Hepatocyte (in vitro differentiated cells): ENCODE measurements around the gene HRH1. TPM values are rescaled to one million over a fixed set of nuclear protein-coding genes. Genes with fewer than 3 reads are reported as not detected.
A peak's percentile ranks its signal among the peaks of the same experiment; 100 is the strongest.

Source experiments
- DNase-seq: peaks from one replicate; pipeline ENCODE4 v3.0.0-alpha.2; 2016; ENCODE audit warnings: low spot score
- H2AFZ ChIP-seq: fragments of 200-600 bp; sonication (generic); 2 replicates; pipeline ENCODE4 v1.6.0; 2016; ENCODE audit warnings: antibody characterized with exemption, mild to moderate bottlenecking
- H3K27ac ChIP-seq: fragments of 200-600 bp; sonication (generic); 2 replicates; pipeline ENCODE4 v1.5.1; 2016; ENCODE audit warnings: mild to moderate bottlenecking
- H3K27me3 ChIP-seq: fragments of 200-600 bp; sonication (generic); 2 replicates; pipeline ENCODE4 v1.6.1; 2016
- H3K36me3 ChIP-seq: fragments of 200-600 bp; sonication (generic); replicated peaks from 2 replicates; pipeline ENCODE4 v1.5.1; 2016; ENCODE audit warnings: low read depth; ENCODE audit not compliant: insufficient read depth
- H3K4me1 ChIP-seq: fragments of 200-600 bp; sonication (generic); 2 replicates; pipeline ENCODE4 v1.5.1; 2016; ENCODE audit warnings: mild to moderate bottlenecking, moderate library complexity; ENCODE audit not compliant: insufficient read depth
- H3K4me2 ChIP-seq: fragments of 200-600 bp; sonication (generic); 2 replicates; pipeline ENCODE4 v1.6.0; 2016
- H3K4me3 ChIP-seq: fragments of 200-600 bp; sonication (generic); 2 replicates; pipeline ENCODE4 v1.5.1; 2016; ENCODE audit warnings: mild to moderate bottlenecking
- H3K79me2 ChIP-seq: fragments of 200-600 bp; sonication (generic); 2 replicates; pipeline ENCODE4 v1.6.0; 2017; ENCODE audit warnings: mild to moderate bottlenecking
- H3K9me2 ChIP-seq: fragments of 200-600 bp; sonication (generic); replicated peaks from 2 replicates; pipeline ENCODE4 v1.6.0; 2017; ENCODE audit warnings: mild to moderate bottlenecking; ENCODE audit not compliant: insufficient read depth
- H3K9me3 ChIP-seq: fragments of 200-600 bp; sonication (generic); 2 replicates; pipeline ENCODE4 v1.5.1; 2016; ENCODE audit warnings: low read depth, mild to moderate bottlenecking
- H4K20me1 ChIP-seq: fragments of 200-600 bp; sonication (generic); 2 replicates; pipeline ENCODE4 v1.6.0; 2016; ENCODE audit warnings: mild to moderate bottlenecking; ENCODE audit not compliant: insufficient read depth, poor library complexity, severe bottlenecking
- EZH2 ChIP-seq: fragments of 200-600 bp; sonication (generic); IDR thresholded peaks from 2 replicates; pipeline ENCODE4 v1.6.1; 2016; ENCODE audit warnings: antibody characterized with exemption, mild to moderate bottlenecking, borderline replicate concordance
- EZH2phosphoT487 ChIP-seq: fragments of 200-600 bp; sonication (generic); IDR thresholded peaks from one replicate; pipeline ENCODE4 v1.6.1; 2018; ENCODE audit warnings: antibody characterized with exemption, mild to moderate bottlenecking, low read depth, moderate library complexity; ENCODE audit not compliant: unreplicated experiment, severe bottlenecking
- WGBS: methylation state at CpG from one replicate; pipeline ENCODE4 v1.1.6; 2016; ENCODE audit warnings: low lambda C conversion rate; ENCODE audit errors: missing lambda C conversion rate; 5-methylcytosine and 5-hydroxymethylcytosine counted together
- polyA plus RNA-seq: library from polyadenylated mRNA; unstranded; fragments of >200 nt; fragmentation: Nextera tagmentation; extraction: Ambion mirVana; gene quantifications from 2 replicates; pipeline ENCODE4 v1.2.1, GENCODE V29; 2016
- total RNA-seq: library from RNA; depleted of rRNA; stranded (reverse); fragments of >200 nt; gene quantifications from 2 replicates; pipeline ENCODE4 v1.2.3, GENCODE V29; 2014
- TF ChIP-seq, protein P1 (sequence below): fragments of 200-600 bp; sonication (generic); IDR thresholded peaks from 2 replicates; pipeline ENCODE4 v1.5.1; 2016; ENCODE audit warnings: antibody characterized with exemption, mild to moderate bottlenecking; ENCODE audit not compliant: poor library complexity

Gene HRH1
- total and polyA plus RNA-seq, 2 experiments from 2014 or later = 3.3 to 5.1 TPM

DNA sequence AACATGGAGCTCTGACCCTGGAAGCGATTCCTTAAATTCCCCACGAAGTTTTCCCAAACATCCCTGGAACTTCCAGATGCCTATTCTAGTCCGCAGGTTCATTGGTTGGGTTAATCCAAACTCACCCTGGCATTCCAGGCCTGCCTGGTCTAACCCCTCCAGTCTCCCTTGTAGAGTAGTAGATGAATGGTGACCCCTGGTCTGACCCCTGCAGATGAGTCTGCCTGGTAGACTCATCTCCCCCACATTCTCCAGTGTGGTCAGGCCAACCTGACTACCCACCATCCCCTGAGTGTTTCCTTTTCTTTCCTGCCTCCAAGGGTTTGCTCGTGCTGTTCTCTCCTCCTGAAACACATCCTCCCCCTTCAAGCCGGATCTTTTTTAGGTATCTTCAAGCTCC lies 10.8 kb upstream of the HRH1 start:
- Histone ChIP-seq H3K4me1 (peaks cover 4% of the 10 kb centered on the region), H3K27me3 (no peaks in the 10 kb centered on the region), H2AFZ (no peak overlapping the region), H3K9me2 (no peaks in the 10 kb centered on the region), H4K20me1 (no peaks in the 10 kb centered on the region), H3K4me2 (no peak overlapping the region), H3K9me3 (no peaks in the 10 kb centered on the region), H3K27ac (no peak overlapping the region), H3K36me3 (no peaks in the 10 kb centered on the region), H3K4me3 (no peak overlapping the region), H3K79me2 (no peaks in the 10 kb centered on the region)
- no peak for TF ChIP-seq EZH2
- TF ChIP-seq, protein P1, sequence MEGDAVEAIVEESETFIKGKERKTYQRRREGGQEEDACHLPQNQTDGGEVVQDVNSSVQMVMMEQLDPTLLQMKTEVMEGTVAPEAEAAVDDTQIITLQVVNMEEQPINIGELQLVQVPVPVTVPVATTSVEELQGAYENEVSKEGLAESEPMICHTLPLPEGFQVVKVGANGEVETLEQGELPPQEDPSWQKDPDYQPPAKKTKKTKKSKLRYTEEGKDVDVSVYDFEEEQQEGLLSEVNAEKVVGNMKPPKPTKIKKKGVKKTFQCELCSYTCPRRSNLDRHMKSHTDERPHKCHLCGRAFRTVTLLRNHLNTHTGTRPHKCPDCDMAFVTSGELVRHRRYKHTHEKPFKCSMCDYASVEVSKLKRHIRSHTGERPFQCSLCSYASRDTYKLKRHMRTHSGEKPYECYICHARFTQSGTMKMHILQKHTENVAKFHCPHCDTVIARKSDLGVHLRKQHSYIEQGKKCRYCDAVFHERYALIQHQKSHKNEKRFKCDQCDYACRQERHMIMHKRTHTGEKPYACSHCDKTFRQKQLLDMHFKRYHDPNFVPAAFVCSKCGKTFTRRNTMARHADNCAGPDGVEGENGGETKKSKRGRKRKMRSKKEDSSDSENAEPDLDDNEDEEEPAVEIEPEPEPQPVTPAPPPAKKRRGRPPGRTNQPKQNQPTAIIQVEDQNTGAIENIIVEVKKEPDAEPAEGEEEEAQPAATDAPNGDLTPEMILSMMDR = no peak
- WGBS = 90% methylated on average over 5 of the region's 5 CpGs
- DNase-seq = no peak

DNA sequence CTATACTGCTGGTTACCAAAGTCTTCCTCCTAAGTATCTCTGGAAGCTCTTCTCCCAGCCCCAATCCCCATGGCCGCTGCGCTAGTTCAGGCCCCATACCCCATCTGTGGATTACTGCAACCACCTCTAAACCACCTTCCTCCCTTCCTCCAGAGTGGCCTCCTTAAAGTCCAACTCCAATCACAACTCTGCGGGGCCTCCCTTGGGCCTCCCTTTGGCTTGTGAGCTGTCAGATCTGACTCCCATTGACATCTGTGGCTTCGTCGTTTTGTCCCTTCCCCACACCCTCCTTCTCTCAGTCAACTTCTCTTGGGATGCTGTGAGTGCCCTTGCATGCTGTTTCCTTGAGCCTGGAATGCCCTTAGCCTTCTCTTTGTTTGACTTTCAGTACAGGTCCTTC lies 9.3 kb upstream of the HRH1 start:
- H3K36me3 ChIP-seq = no peaks in the 10 kb centered on the region
- H3K79me2 ChIP-seq = no peaks in the 10 kb centered on the region
- no peak overlapping the region for H2AFZ ChIP-seq
- no peak overlapping the region for H3K27ac ChIP-seq
- H3K4me3 ChIP-seq = no peak overlapping the region
- H4K20me1 ChIP-seq = no peaks in the 10 kb centered on the region
- DNase-seq = no peak
- no peaks in the 10 kb centered on the region for H3K9me2 ChIP-seq
- no peaks in the 10 kb centered on the region for H3K9me3 ChIP-seq
- TF ChIP-seq, protein P1 = no peak
- no peak for TF ChIP-seq EZH2phosphoT487
- no peak for TF ChIP-seq EZH2
- no peak overlapping the region for H3K4me2 ChIP-seq
- H3K4me1 ChIP-seq = peaks cover 4% of the 10 kb centered on the region
- 91% methylated on average over 5 of the region's 5 CpGs for WGBS
- no peaks in the 10 kb centered on the region for H3K27me3 ChIP-seq

DNA sequence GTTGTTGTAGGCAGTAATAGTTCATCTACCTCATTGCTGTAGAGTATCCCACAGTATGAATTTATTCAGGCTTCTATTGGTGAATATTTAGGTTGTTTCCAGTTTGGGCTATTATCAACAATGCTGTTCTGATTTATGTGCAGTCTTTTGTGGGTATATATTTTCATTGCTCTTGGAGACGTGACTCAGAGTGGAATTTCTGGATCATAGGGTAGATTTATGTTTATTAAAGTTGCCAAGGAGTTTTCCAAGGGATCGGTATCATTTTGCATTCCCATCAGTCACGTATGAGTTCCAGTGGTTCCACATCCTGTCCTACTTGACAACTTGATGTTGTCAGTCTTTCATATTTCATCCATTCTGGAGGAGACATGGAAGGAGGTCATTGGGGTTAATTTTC lies 8.4 kb upstream of the HRH1 start:
- no peaks in the 10 kb centered on the region for H3K27me3 ChIP-seq
- H2AFZ ChIP-seq = no peak overlapping the region
- H3K4me1 ChIP-seq = no peaks in the 10 kb centered on the region
- no peaks in the 10 kb centered on the region for H3K9me2 ChIP-seq
- H3K36me3 ChIP-seq = no peaks in the 10 kb centered on the region
- WGBS = 64% methylated on average over 3 of the region's 3 CpGs
- no peaks in the 10 kb centered on the region for H3K9me3 ChIP-seq
- H3K4me3 ChIP-seq = no peak overlapping the region
- no peak overlapping the region for H3K4me2 ChIP-seq
- DNase-seq = no peak
- TF ChIP-seq EZH2phosphoT487 (no peak), EZH2 (no peak)
- TF ChIP-seq, protein P1 = no peak
- no peaks in the 10 kb centered on the region for H4K20me1 ChIP-seq
- no peaks in the 10 kb centered on the region for H3K79me2 ChIP-seq
- H3K27ac ChIP-seq = peak overlapping the region; percentile 76
